NCI-H748 (cell line): ENCODE results near the gene TMPRSS6.

ENCODE experiments used
- DNase-seq: peaks from one replicate; lab custom pipeline; 2025; ENCODE audit not compliant: unreplicated experiment; lab: John Stamatoyannopoulos, UW

The TMPRSS6 gene

DNA sequence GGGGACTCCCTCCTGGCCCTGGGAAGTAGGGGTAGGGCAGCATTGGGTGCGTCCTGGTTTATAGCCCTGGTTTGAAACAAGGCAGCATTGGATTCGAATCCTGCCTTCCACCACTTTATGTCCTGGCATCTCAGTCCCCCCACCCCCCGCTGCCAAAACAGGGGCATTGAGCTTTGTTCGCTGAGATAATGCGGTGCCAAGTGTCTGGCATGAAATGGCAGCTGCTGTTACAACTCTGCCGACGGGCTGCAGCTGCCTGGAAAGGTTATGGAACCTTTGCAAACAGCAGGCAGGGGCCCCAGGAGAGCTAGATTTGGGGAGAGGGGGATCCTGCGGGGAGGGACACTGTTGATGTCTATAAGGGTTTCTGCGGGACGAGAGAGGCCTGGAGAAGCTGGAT lies 92.2 kb downstream of the TMPRSS6 start:
- DNase-seq = no peak

DNA sequence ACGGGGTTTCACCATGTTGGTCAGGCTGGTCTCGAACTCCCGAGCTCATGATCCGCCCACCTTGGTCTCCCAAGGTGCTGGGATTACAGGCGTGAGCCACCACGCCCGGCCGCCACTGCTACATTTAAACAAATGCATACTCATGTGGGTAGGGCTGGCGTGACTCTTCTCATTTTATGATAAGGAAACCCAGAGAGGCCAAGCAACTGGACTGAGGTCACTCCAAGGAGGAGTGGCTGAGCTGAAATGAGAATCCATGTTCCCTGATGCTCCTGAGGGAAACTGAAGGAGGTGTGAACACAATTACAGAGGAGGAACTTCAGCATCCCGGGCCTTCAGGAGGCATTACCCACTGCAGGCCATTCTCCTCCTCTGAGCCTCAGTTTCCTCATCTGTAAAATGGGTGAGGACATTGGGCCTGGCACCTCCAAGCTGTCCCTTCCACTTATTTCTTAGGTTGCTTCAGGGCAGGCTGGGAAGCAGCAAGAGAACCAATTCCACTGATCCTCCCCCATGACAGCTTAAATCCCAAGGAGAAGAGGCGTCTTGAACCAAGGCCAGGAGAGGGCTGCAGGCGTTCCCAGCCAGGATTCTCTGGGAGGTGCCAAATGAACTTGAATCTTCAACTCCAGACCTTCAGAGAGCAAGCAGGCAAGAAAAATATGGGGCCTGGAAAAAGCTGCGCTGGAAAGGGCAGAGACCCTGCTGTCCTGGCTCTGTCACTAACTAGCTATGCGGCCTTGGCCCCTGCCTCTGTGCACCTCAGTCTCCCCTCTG lies 93.2 kb downstream of the TMPRSS6 start:
- DNase-seq = no peak

DNA sequence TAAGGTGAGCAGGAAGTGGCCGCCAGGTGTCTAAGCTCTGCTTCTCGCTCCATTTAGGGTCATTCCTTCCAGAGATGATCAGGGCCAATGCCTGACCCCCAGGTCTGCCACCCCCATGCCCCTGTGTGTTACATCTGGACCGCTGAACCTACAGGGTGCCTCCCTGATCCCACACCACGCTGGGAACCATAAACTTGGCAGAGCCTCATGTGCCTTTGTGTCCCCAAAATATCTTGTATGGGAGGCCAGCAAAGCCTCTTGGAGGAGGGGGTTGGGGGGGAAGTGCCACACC lies 94.0 kb downstream of the TMPRSS6 start:
- no peak for DNase-seq
